CD8-positive, alpha-beta memory T cell (primary cell): ENCODE data around the gene DNAJC10. TPM values are rescaled to one million over a fixed set of nuclear protein-coding genes. Genes with fewer than 3 reads are reported as not detected.

Source experiments
- CTCF ChIA-PET: fragments of 350-600 bp; sonication (Branson Sonifier 250); formaldehyde crosslinking; loops from one replicate; lab custom pipeline; 2021; ENCODE audit warnings: antibody characterized with exemption; lab: Charles Lee
- POLR2A ChIA-PET: fragments of 350-600 bp; sonication (Branson Sonifier 250); formaldehyde crosslinking; loops from one replicate; lab custom pipeline; 2021; ENCODE audit warnings: antibody characterized with exemption; lab: Charles Lee
- DNase-seq, 5 donors: peaks; one replicate each; pipeline versions ENCODE4 v3.0.0 to v3.0.0-alpha.2; 2020 to 2022; ENCODE audit warnings: mixed read lengths in 1 of 5
- H3K27ac ChIP-seq: one replicate; pipeline ENCODE4 v1.7.0; 2013; ENCODE audit warnings: low read depth, mild to moderate bottlenecking, low read length, moderate library complexity
- H3K27me3 ChIP-seq: 2 replicates; pipeline ENCODE4 v1.7.0; 2013; ENCODE audit warnings: low read length, mild to moderate bottlenecking; ENCODE audit not compliant: insufficient read depth, poor library complexity, severe bottlenecking
- H3K36me3 ChIP-seq: 2 replicates; pipeline ENCODE4 v1.7.0; 2013; ENCODE audit warnings: mild to moderate bottlenecking, low read length, moderate library complexity; ENCODE audit not compliant: insufficient read depth
- H3K4me1 ChIP-seq: 2 replicates; pipeline ENCODE4 v1.7.0; 2013; ENCODE audit warnings: mild to moderate bottlenecking, low read length, moderate library complexity; ENCODE audit not compliant: insufficient read depth
- H3K4me3 ChIP-seq: 2 replicates; pipeline ENCODE4 v1.7.0; 2013; ENCODE audit warnings: mild to moderate bottlenecking, low read length
- H3K9me3 ChIP-seq: 2 replicates; pipeline ENCODE4 v1.7.0; 2013; ENCODE audit warnings: mild to moderate bottlenecking, low read length
- H3K27ac Mint-ChIP-seq, 8 donors: one replicate each; pipeline ENCODE4 v1.8.0; 2020 to 2021; ENCODE audit warnings: mixed read lengths in 8 of 8, mild to moderate bottlenecking in 6 of 8, inconsistent platforms in 3 of 8, moderate library complexity in 3 of 8
- H3K27me3 Mint-ChIP-seq, 2 donors: one replicate each; pipeline ENCODE4 v1.8.0; 2020 to 2021; ENCODE audit warnings: mixed read lengths in 2 of 2, mild to moderate bottlenecking in 1 of 2, moderate library complexity in 1 of 2
- H3K36me3 Mint-ChIP-seq, 3 donors: one replicate each; pipeline ENCODE4 v1.8.0; 2020 to 2021; ENCODE audit warnings: mixed read lengths in 3 of 3, inconsistent platforms in 1 of 3, mild to moderate bottlenecking in 1 of 3
- H3K4me1 Mint-ChIP-seq, 3 donors: one replicate each; pipeline ENCODE4 v1.8.0; 2020 to 2021; ENCODE audit warnings: mixed read lengths in 3 of 3, inconsistent platforms in 1 of 3, mild to moderate bottlenecking in 1 of 3
- H3K4me3 Mint-ChIP-seq, 7 donors: one replicate each; pipeline ENCODE4 v1.8.0; 2020 to 2021; ENCODE audit warnings: mixed read lengths in 7 of 7, mild to moderate bottlenecking in 6 of 7, moderate library complexity in 4 of 7, inconsistent platforms in 2 of 7
- H3K9me3 Mint-ChIP-seq, 5 donors: one replicate each; pipeline ENCODE4 v1.8.0; 2020 to 2022; ENCODE audit warnings: mixed read lengths in 5 of 5, mild to moderate bottlenecking in 3 of 5, moderate library complexity in 2 of 5, inconsistent platforms in 1 of 5
- polyA plus RNA-seq: library from polyadenylated mRNA; unstranded; fragments of 300-500 nt; fragmentation: Illumina TruSeq; gene quantifications from one replicate; pipeline ENCODE4 v1.2.3, GENCODE V29; 2021
- total RNA-seq, 2 experiments: library from RNA; stranded (reverse); gene quantifications; one replicate each; pipeline ENCODE4 v1.2.3, GENCODE V29; 2021

The DNAJC10 gene
- total and polyA plus RNA-seq, 3 experiments from 2014 or later, result 53.2 to 78.4 (median 76.0) TPM

DNA sequence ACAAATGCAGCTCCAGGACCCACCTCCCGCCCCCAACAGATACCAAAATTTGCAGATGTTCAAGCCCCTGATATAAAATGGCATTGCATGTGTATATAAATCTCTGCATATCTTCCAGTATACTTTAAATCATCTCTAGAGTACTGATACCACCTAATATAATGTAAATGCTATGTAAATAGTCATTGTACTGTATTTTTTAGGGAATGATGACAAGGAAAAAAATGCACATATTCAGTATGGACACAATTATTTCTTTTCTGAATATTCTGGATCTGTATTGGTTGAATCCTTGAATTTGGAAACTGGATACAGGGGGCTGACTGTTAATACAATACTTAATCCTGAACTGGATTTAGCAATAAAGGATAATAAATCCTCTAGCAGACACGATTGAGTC is 82.7 kb downstream of the DNAJC10 start:
- Mint-ChIP-seq H3K9me3 (peaks cover 0 to 3% (median 0%) of the 10 kb centered on the region in 5 donors), H3K27me3 (peaks cover 10 to 41% of the 10 kb centered on the region in 2 donors), H3K4me3 (no peak overlapping the region), H3K36me3 (no peaks in the 10 kb centered on the region), H3K27ac (no peak overlapping the region), H3K4me1 (no peaks in the 10 kb centered on the region)
- Histone ChIP-seq H3K4me3 (no peak overlapping the region), H3K4me1 (no peaks in the 10 kb centered on the region), H3K9me3 (no peaks in the 10 kb centered on the region), H3K27me3 (peaks cover 6% of the 10 kb centered on the region), H3K36me3 (no peaks in the 10 kb centered on the region), H3K27ac (no peak overlapping the region)
- ChIA-PET CTCF (interaction anchor here (0.5 kb wide), 1 partner anchor 128 kb away, joined by 3 read pairs; no protein-coding TSS in a partner anchor), POLR2A (no interaction called here)
- DNase-seq, result no peak

DNA sequence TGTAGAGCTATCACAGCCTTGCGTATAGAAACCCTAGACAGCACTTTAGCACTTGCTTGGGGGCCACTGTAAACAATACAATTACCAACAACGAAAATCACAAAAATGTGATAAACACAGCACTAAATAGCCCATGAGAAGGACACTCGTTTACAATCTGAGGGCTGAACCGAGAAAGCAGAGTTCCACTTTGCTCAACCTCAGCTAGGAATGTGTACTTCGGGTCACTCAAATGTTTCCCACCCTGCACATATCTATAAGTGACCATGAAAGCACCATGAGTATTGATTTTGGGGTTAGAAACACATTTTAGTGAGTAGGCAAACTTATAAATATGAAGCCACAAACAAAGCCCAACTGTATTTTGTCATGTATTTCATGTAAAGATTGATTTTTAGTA is 88.1 kb downstream of the DNAJC10 start:
- H3K27me3 Mint-ChIP-seq, result peaks cover 5 to 45% of the 10 kb centered on the region in 2 donors
- H3K4me1 Mint-ChIP-seq, result no peaks in the 10 kb centered on the region
- Histone ChIP-seq H3K4me1 (no peaks in the 10 kb centered on the region), H3K27ac (no peak overlapping the region), H3K4me3 (no peak overlapping the region), H3K36me3 (no peaks in the 10 kb centered on the region), H3K9me3 (no peaks in the 10 kb centered on the region), H3K27me3 (peaks cover 6% of the 10 kb centered on the region)
- no peak overlapping the region for H3K27ac Mint-ChIP-seq
- no peak overlapping the region for H3K4me3 Mint-ChIP-seq
- peaks cover 0 to 2% (median 0%) of the 10 kb centered on the region in 5 donors for H3K9me3 Mint-ChIP-seq
- no peaks in the 10 kb centered on the region for H3K36me3 Mint-ChIP-seq
- CTCF ChIA-PET, result no interaction called here
- POLR2A ChIA-PET, result no interaction called here
- DNase-seq, result no peak

DNA sequence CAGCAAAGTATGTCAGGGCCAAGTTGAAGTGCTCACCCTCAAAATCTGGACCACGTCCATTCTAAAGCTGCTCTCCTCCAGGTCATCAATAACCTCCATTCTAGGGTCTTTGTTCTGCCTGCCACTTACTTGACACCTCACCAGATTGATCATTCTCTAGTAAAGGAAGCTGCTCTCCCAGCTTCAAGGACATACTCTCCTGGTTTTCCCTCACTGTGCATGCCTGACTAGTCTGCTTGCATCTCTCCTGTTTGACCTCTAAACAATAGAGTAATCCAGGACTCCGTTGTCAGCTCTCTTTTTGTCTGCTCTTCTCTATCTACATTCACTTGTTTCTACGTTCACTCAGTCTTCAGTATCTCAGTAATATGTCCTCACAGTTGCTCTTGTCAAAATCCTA is 91.3 kb downstream of the DNAJC10 start:
- CTCF ChIA-PET, result no interaction called here
- H3K4me3 ChIP-seq, result no peak overlapping the region
- Mint-ChIP-seq H3K27me3 (peaks cover 6 to 37% of the 10 kb centered on the region in 2 donors), H3K27ac (no peak overlapping the region), H3K36me3 (no peaks in the 10 kb centered on the region), H3K4me1 (no peaks in the 10 kb centered on the region), H3K4me3 (no peak overlapping the region), H3K9me3 (no peaks in the 10 kb centered on the region)
- POLR2A ChIA-PET, result no interaction called here
- H3K27ac ChIP-seq, result no peak overlapping the region
- H3K27me3 ChIP-seq, result no peaks in the 10 kb centered on the region
- no peaks in the 10 kb centered on the region for H3K36me3 ChIP-seq
- H3K9me3 ChIP-seq, result no peaks in the 10 kb centered on the region
- H3K4me1 ChIP-seq, result no peaks in the 10 kb centered on the region
- no peak for DNase-seq

DNA sequence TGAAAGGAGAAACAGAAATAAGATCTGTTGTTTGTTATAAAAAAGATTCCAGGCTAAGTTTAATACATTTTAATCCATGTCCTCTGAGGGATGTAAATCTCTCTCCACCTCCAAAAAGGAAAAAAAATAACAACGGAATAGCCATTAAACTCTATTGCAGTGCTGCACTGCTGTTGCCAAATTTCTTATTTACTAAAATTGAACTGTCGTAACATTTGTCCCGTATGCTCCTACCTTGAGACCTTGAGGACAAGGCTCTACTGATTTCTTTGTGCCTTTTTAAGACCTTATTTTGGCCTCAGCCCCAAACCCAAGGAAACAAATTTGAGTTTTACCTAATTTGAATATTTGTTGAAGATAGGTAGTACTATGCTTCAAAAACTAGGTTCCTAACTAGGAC is 94.0 kb downstream of the DNAJC10 start:
- CTCF ChIA-PET, result no interaction called here
- H3K27ac Mint-ChIP-seq, result no peak overlapping the region
- Histone ChIP-seq H3K4me1 (no peaks in the 10 kb centered on the region), H3K27me3 (no peaks in the 10 kb centered on the region), H3K9me3 (no peaks in the 10 kb centered on the region), H3K27ac (no peak overlapping the region), H3K4me3 (no peak overlapping the region), H3K36me3 (no peaks in the 10 kb centered on the region)
- H3K27me3 Mint-ChIP-seq, result peaks cover 8 to 23% of the 10 kb centered on the region in 2 donors
- no peak overlapping the region for H3K4me3 Mint-ChIP-seq
- H3K9me3 Mint-ChIP-seq, result no peaks in the 10 kb centered on the region
- no peaks in the 10 kb centered on the region for H3K4me1 Mint-ChIP-seq
- DNase-seq, result no peak
- POLR2A ChIA-PET, result no interaction called here
- no peaks in the 10 kb centered on the region for H3K36me3 Mint-ChIP-seq

GRCh38 chr2:182814380-182814779 is 98.3 kb downstream of the DNAJC10 start:
- Mint-ChIP-seq H3K4me3 (no peak overlapping the region), H3K27me3 (peaks cover 9 to 28% of the 10 kb centered on the region in 2 donors), H3K27ac (no peak overlapping the region), H3K36me3 (no peaks in the 10 kb centered on the region), H3K9me3 (no peaks in the 10 kb centered on the region), H3K4me1 (no peaks in the 10 kb centered on the region)
- Histone ChIP-seq H3K27ac (no peak overlapping the region), H3K4me3 (no peak overlapping the region), H3K27me3 (no peaks in the 10 kb centered on the region), H3K36me3 (no peaks in the 10 kb centered on the region), H3K9me3 (no peaks in the 10 kb centered on the region), H3K4me1 (no peaks in the 10 kb centered on the region)
- CTCF ChIA-PET, result no interaction called here
- DNase-seq, result no peak
- POLR2A ChIA-PET, result no interaction called here

GRCh38 chr2:182814804-182815203 is 98.7 kb downstream of the DNAJC10 start:
- H3K27me3 ChIP-seq, result no peaks in the 10 kb centered on the region
- no peaks in the 10 kb centered on the region for H3K9me3 ChIP-seq
- POLR2A ChIA-PET, result no interaction called here
- no peaks in the 10 kb centered on the region for H3K36me3 ChIP-seq
- no peaks in the 10 kb centered on the region for H3K4me1 Mint-ChIP-seq
- no peak overlapping the region for H3K4me3 Mint-ChIP-seq
- no peaks in the 10 kb centered on the region for H3K9me3 Mint-ChIP-seq
- H3K27ac ChIP-seq, result no peak overlapping the region
- H3K27ac Mint-ChIP-seq, result no peak overlapping the region
- H3K4me1 ChIP-seq, result no peaks in the 10 kb centered on the region
- no peak for DNase-seq
- peaks cover 10 to 30% of the 10 kb centered on the region in 2 donors for H3K27me3 Mint-ChIP-seq
- no peaks in the 10 kb centered on the region for H3K36me3 Mint-ChIP-seq
- no peak overlapping the region for H3K4me3 ChIP-seq
- CTCF ChIA-PET, result no interaction called here

- H3K4me3 ChIP-seq, result no peak overlapping the region
- no peaks in the 10 kb centered on the region for H3K27me3 ChIP-seq
- Mint-ChIP-seq H3K4me3 (no peak overlapping the region), H3K4me1 (no peaks in the 10 kb centered on the region), H3K9me3 (no peaks in the 10 kb centered on the region), H3K27me3 (peaks cover 12 to 36% of the 10 kb centered on the region in 2 donors), H3K27ac (no peak overlapping the region), H3K36me3 (no peaks in the 10 kb centered on the region)
- no peaks in the 10 kb centered on the region for H3K4me1 ChIP-seq
- H3K36me3 ChIP-seq, result no peaks in the 10 kb centered on the region
- H3K27ac ChIP-seq, result no peak overlapping the region
- ChIA-PET CTCF (no interaction called here), POLR2A (no interaction called here)
- DNase-seq, result no peak
- no peaks in the 10 kb centered on the region for H3K9me3 ChIP-seq
Measured at GRCh38 chr2:182816866-182817265, 100.8 kb downstream of the DNAJC10 start.

DNA sequence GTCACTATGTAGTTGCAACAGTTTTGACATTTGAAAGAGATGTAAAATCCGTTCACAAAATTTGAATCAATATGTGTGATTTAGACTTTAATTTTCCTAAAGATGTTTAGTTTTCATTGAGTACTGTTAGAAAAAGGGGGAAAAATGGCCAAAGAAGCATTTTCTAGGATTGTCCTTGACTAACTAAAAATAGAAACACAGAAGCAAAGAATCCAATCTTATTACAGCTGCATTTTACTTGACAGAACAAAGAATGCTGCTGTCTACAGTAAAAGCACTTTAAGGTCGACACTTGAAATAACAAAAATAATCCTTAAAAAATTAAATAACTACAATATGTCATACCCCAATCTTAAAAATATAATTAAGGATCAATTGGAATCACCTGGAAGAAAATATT is 101.5 kb downstream of the DNAJC10 start:
- Mint-ChIP-seq H3K9me3 (no peaks in the 10 kb centered on the region), H3K27me3 (peaks cover 12 to 31% of the 10 kb centered on the region in 2 donors), H3K4me1 (no peaks in the 10 kb centered on the region), H3K27ac (no peak overlapping the region), H3K36me3 (no peaks in the 10 kb centered on the region), H3K4me3 (no peak overlapping the region)
- Histone ChIP-seq H3K36me3 (no peaks in the 10 kb centered on the region), H3K27me3 (no peaks in the 10 kb centered on the region), H3K27ac (no peak overlapping the region), H3K9me3 (no peaks in the 10 kb centered on the region), H3K4me3 (no peak overlapping the region), H3K4me1 (no peaks in the 10 kb centered on the region)
- ChIA-PET POLR2A (no interaction called here), CTCF (no interaction called here)
- no peak for DNase-seq

- no peaks in the 10 kb centered on the region for H3K9me3 ChIP-seq
- H3K4me1 ChIP-seq, result no peaks in the 10 kb centered on the region
- no peaks in the 10 kb centered on the region for H3K36me3 Mint-ChIP-seq
- no peaks in the 10 kb centered on the region for H3K4me1 Mint-ChIP-seq
- no peak for DNase-seq
- no peak overlapping the region for H3K4me3 ChIP-seq
- POLR2A ChIA-PET, result no interaction called here
- H3K27me3 ChIP-seq, result no peaks in the 10 kb centered on the region
- no peaks in the 10 kb centered on the region for H3K36me3 ChIP-seq
- CTCF ChIA-PET, result interaction anchor here (0.9 kb wide), 1 partner anchor 13 kb away, joined by 3 read pairs; no protein-coding TSS in a partner anchor
- H3K4me3 Mint-ChIP-seq, result no peak overlapping the region
- H3K27ac ChIP-seq, result no peak overlapping the region
- no peak overlapping the region for H3K27ac Mint-ChIP-seq
- no peaks in the 10 kb centered on the region for H3K9me3 Mint-ChIP-seq
- peaks cover 12 to 31% of the 10 kb centered on the region in 2 donors for H3K27me3 Mint-ChIP-seq
Measured at GRCh38 chr2:182818501-182818900, 102.4 kb downstream of the DNAJC10 start.
